HG02970 (cell line): ENCODE results near the gene OMA1.
"Not testable (repeated sequence)": the region's sequence is repeated elsewhere in the genome, so short reads cannot be mapped to it uniquely, and the experiment has no call there.

Experiments used
- ATAC-seq: cut with Tn5 transposase; IDR thresholded peaks from one replicate; pipeline ENCODE4 v1.9.1; 2021; ENCODE audit warnings: mild to moderate bottlenecking, moderate library complexity, moderate number of reproducible peaks; ENCODE audit not compliant: unreplicated experiment, low FRiP score

OMA1 gene

GRCh38 chr1:58546520-58547308 is at the start of gene OMA1:
Gene OMA1 (minus strand): TSS chr1:58546726. CDS start chr1:58539294, 7,432 bp downstream.
- peak; percentile 97 for ATAC-seq

GRCh38 chr1:58594546-58594945 is 48.0 kb upstream of the OMA1 start:
- ATAC-seq = no peak

- no peak for ATAC-seq
Measured at GRCh38 chr1:58592522-58593134, 46.1 kb upstream of the OMA1 start.

GRCh38 chr1:58591806-58592205 is 45.3 kb upstream of the OMA1 start:
- ATAC-seq = no peak

GRCh38 chr1:58590019-58590418 is 43.5 kb upstream of the OMA1 start:
- ATAC-seq = no peak

GRCh38 chr1:58588396-58588795 is 41.9 kb upstream of the OMA1 start:
- no peak for ATAC-seq

GRCh38 chr1:58587667-58588066 is 41.1 kb upstream of the OMA1 start:
- no peak for ATAC-seq

- ATAC-seq = no peak
Measured at GRCh38 chr1:58586271-58586670, 39.7 kb upstream of the OMA1 start.

GRCh38 chr1:58585581-58586151 is 39.1 kb upstream of the OMA1 start:
- no peak for ATAC-seq

- ATAC-seq = no peak
Measured at GRCh38 chr1:58585166-58585565, 38.6 kb upstream of the OMA1 start.

- ATAC-seq = no peak
Measured at GRCh38 chr1:58584082-58584895, 37.8 kb upstream of the OMA1 start.

- no peak for ATAC-seq
Measured at GRCh38 chr1:58583496-58583895, 37.0 kb upstream of the OMA1 start.

- not testable (repeated sequence) for ATAC-seq
Measured at GRCh38 chr1:58582143-58582542, 35.6 kb upstream of the OMA1 start.

GRCh38 chr1:58581641-58582040 is 35.1 kb upstream of the OMA1 start:
- ATAC-seq = no peak

- no peak for ATAC-seq
Measured at GRCh38 chr1:58580186-58580585, 33.7 kb upstream of the OMA1 start.

GRCh38 chr1:58577654-58578030 is 31.1 kb upstream of the OMA1 start:
- no peak for ATAC-seq

GRCh38 chr1:58576727-58577653 is 30.5 kb upstream of the OMA1 start, which contains the start of gene TACSTD2:
Gene TACSTD2 (minus strand): TSS chr1:58577252. CDS start chr1:58577156, 96 bp downstream.
- no peak for ATAC-seq

- no peak for ATAC-seq
Measured at GRCh38 chr1:58576325-58576726, 29.8 kb upstream of the OMA1 start.

GRCh38 chr1:58575551-58576324 is 29.2 kb upstream of the OMA1 start:
- no peak for ATAC-seq
